HEK293 (cell line): Measurements from ENCODE around the gene CLDN19.

Experiments used
- GLIS1 ChIP-seq: fragments of 450-650 bp; formaldehyde crosslinking; IDR thresholded peaks from 2 replicates; pipeline ENCODE4 v1.5.1; 2016; ENCODE audit warnings: missing biosample characterization, missing genetic modification characterization
- ZNF274 ChIP-seq, 2 experiments: fragments of 200-500 bp in 1 of 2; fragments of 450-650 bp in 1 of 2; sonication (Bioruptor generic) in 1 of 2; formaldehyde crosslinking in 1 of 2; IDR thresholded peaks; 2 replicates each; pipeline versions ENCODE4 v1.5.1 to v1.6.1; 2014 to 2016; ENCODE audit warnings: borderline replicate concordance in 1 of 2, inconsistent platforms in 1 of 2, low read length in 1 of 2, missing biosample characterization in 1 of 2, missing genetic modification characterization in 1 of 2
- ZNF510 ChIP-seq: fragments of 450-650 bp; formaldehyde crosslinking; IDR thresholded peaks from 2 replicates; pipeline ENCODE4 v1.5.1; 2018; ENCODE audit warnings: mild to moderate bottlenecking, missing genetic modification characterization, missing biosample characterization; ENCODE audit not compliant: insufficient replicate concordance
- ZNF585B ChIP-seq: fragments of 450-650 bp; formaldehyde crosslinking; IDR thresholded peaks from 2 replicates; pipeline ENCODE4 v1.5.1; 2016; ENCODE audit warnings: missing biosample characterization, missing genetic modification characterization
- TF ChIP-seq, protein P1 (sequence below): fragments of 450-650 bp; formaldehyde crosslinking; IDR thresholded peaks from 2 replicates; pipeline ENCODE4 v1.5.1; 2016; ENCODE audit warnings: missing biosample characterization, missing genetic modification characterization
- TF ChIP-seq, protein P2 (sequence below): fragments of 450-650 bp; formaldehyde crosslinking; IDR thresholded peaks from 2 replicates; pipeline ENCODE4 v1.5.1; 2016; ENCODE audit warnings: missing biosample characterization, missing genetic modification characterization
- TF ChIP-seq, protein P3 (sequence below): fragments of 450-650 bp; formaldehyde crosslinking; IDR thresholded peaks from 2 replicates; pipeline ENCODE4 v1.5.1; 2016; ENCODE audit warnings: missing biosample characterization, missing genetic modification characterization

DNA sequence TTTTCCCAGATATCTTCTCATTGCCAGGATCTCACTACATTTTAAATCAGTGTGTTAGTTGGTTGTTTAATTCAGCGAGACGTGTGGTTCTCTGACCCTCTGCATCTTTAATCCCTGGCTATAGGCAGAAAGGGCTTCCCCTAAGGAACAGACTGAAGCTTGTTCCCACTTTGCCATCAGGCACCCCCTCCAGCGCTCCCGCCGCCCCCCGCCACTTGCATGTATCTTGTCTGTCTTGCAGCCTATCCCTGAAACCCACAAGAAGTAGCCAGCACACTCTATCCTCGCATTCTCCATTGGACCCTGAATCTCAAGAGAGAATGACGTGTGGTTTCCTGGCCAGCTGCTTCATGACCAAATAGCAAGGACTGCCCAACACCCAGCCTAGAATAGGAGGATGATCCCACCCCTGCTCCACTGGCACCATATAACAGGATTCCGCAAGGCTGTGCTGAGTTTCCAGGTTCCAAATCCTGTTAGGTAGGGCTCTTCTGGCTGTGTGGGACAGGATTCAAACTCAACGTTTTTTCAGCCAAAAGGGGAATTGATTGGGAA lies 7.8 kb downstream of the CLDN19 start:
- TF ChIP-seq, protein P1, sequence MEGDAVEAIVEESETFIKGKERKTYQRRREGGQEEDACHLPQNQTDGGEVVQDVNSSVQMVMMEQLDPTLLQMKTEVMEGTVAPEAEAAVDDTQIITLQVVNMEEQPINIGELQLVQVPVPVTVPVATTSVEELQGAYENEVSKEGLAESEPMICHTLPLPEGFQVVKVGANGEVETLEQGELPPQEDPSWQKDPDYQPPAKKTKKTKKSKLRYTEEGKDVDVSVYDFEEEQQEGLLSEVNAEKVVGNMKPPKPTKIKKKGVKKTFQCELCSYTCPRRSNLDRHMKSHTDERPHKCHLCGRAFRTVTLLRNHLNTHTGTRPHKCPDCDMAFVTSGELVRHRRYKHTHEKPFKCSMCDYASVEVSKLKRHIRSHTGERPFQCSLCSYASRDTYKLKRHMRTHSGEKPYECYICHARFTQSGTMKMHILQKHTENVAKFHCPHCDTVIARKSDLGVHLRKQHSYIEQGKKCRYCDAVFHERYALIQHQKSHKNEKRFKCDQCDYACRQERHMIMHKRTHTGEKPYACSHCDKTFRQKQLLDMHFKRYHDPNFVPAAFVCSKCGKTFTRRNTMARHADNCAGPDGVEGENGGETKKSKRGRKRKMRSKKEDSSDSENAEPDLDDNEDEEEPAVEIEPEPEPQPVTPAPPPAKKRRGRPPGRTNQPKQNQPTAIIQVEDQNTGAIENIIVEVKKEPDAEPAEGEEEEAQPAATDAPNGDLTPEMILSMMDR (tag by site-specific recombination), result no peak
- TF ChIP-seq, protein P2, sequence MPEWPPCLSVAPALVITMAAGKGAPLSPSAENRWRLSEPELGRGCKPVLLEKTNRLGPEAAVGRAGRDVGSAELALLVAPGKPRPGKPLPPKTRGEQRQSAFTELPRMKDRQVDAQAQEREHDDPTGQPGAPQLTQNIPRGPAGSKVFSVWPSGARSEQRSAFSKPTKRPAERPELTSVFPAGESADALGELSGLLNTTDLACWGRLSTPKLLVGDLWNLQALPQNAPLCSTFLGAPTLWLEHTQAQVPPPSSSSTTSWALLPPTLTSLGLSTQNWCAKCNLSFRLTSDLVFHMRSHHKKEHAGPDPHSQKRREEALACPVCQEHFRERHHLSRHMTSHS, result no peak
- no peak for TF ChIP-seq ZNF274 (IDR thresholded peaks at IDR 0.05; ENCODE audit: low read length)
- no peak for TF ChIP-seq ZNF274 (tag by site-specific recombination; IDR thresholded peaks at IDR 0.05; ENCODE audit: borderline replicate concordance)
- no peak for TF ChIP-seq ZNF510
- no peak for TF ChIP-seq ZNF585B (tag by site-specific recombination)
- TF ChIP-seq, protein P3, sequence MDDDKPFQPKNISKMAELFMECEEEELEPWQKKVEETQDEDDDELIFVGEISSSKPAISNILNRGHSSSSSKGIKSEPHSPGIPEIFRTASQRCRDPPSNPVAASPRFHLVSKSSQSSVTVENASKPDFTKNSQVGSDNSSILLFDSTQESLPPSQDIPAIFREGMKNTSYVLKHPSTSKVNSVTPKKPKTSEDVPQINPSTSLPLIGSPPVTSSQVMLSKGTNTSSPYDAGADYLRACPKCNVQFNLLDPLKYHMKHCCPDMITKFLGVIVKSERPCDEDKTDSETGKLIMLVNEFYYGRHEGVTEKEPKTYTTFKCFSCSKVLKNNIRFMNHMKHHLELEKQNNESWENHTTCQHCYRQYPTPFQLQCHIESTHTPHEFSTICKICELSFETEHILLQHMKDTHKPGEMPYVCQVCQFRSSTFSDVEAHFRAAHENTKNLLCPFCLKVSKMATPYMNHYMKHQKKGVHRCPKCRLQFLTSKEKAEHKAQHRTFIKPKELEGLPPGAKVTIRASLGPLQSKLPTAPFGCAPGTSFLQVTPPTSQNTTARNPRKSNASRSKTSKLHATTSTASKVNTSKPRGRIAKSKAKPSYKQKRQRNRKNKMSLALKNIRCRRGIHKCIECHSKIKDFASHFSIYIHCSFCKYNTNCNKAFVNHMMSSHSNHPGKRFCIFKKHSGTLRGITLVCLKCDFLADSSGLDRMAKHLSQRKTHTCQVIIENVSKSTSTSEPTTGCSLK (tag by site-specific recombination), result no peak
- no peak for TF ChIP-seq GLIS1 (tag by site-specific recombination)
